Panc1 (cell line): ENCODE measurements around the gene GJC2. TPM values are rescaled to one million over a fixed set of nuclear protein-coding genes. Genes with fewer than 3 reads are reported as not detected.

Experiments used
- ATAC-seq: fragments of 200-7000 bp; cut with Tn5 transposase; 2 replicates; pipeline ENCODE4 v1.9.1; 2020; ENCODE audit warnings: mild to moderate bottlenecking, moderate library complexity
- Bru-seq: library from RNA; stranded (reverse); fragments of 400-500 nt; gene quantifications from one replicate; lab custom pipeline; 2021; lab: Mats Ljungman, UMichigan
- BruChase-seq, 2 experiments: library from RNA; stranded (reverse); fragments of 400-500 nt; gene quantifications; one replicate each; lab custom pipeline; 2021; lab: Mats Ljungman, UMichigan
- BruUV-seq: library from RNA; stranded (reverse); fragments of 400-500 nt; replicated peaks from 2 replicates; lab custom pipeline; 2021; lab: Mats Ljungman, UMichigan
- CTCF ChIA-PET: fragments of 300-600 bp; sonication (Branson Sonifier 250); formaldehyde crosslinking; loops from one replicate; lab custom pipeline; 2022; ENCODE audit warnings: antibody characterized with exemption; lab: Charles Lee
- POLR2A ChIA-PET: fragments of 300-600 bp; sonication (Branson Sonifier 250); formaldehyde crosslinking; loops from one replicate; lab custom pipeline; 2022; ENCODE audit warnings: antibody characterized with exemption; lab: Charles Lee
- DNase-seq: peaks from one replicate; pipeline ENCODE4 v3.0.0-alpha.2; 2010; ENCODE audit warnings: low read depth, low spot score
- H3K27ac ChIP-seq: 2 replicates; pipeline ENCODE4 v1.5.1; 2011; ENCODE audit warnings: mild to moderate bottlenecking, low read length, inconsistent platforms
- H3K27me3 ChIP-seq: fragments of 200-500 bp; sonication (Bioruptor generic); 2 replicates; pipeline ENCODE4 v1.6.0; 2014; ENCODE audit warnings: low read length, inconsistent platforms; ENCODE audit not compliant: control insufficient read depth, insufficient read depth
- H3K36me3 ChIP-seq: fragments of 200-500 bp; sonication (Bioruptor generic); 2 replicates; pipeline ENCODE4 v1.5.1; 2014; ENCODE audit warnings: inconsistent platforms, mild to moderate bottlenecking, low read length, moderate library complexity; ENCODE audit not compliant: control insufficient read depth, insufficient read depth
- H3K4me1 ChIP-seq: 2 replicates; pipeline ENCODE4 v1.5.1; 2011; ENCODE audit warnings: inconsistent platforms, mild to moderate bottlenecking, low read length, moderate library complexity; ENCODE audit not compliant: control insufficient read depth, insufficient read depth
- H3K4me3 ChIP-seq, 2 experiments: 2 replicates each; pipeline ENCODE4 v1.5.1; 2011 to 2012; ENCODE audit warnings: low read depth in 2 of 2, low read length in 2 of 2, mild to moderate bottlenecking in 2 of 2, inconsistent platforms in 1 of 2, moderate library complexity in 1 of 2
- H3K9me3 ChIP-seq: fragments of 200-500 bp; sonication (Bioruptor generic); 2 replicates; pipeline ENCODE4 v1.5.1; 2014; ENCODE audit warnings: low read depth, mild to moderate bottlenecking, inconsistent platforms, low read length, moderate library complexity; ENCODE audit not compliant: control insufficient read depth, insufficient read depth
- CTCF ChIP-seq: fragments of 450-650 bp; IDR thresholded peaks from 2 replicates; pipeline ENCODE4 v1.5.1; 2017; ENCODE audit warnings: mild to moderate bottlenecking
- POLR2AphosphoS5 ChIP-seq: IDR thresholded peaks from 2 replicates; pipeline ENCODE4 v1.6.1; 2012; ENCODE audit warnings: mild to moderate bottlenecking, low read depth, low read length, moderate library complexity
- SIN3A ChIP-seq: IDR thresholded peaks from 2 replicates; pipeline ENCODE4 v1.6.1; 2012; ENCODE audit warnings: low read depth, mild to moderate bottlenecking, low read length, moderate library complexity, borderline replicate concordance; ENCODE audit not compliant: insufficient read depth
- TCF7L2 ChIP-seq: IDR thresholded peaks from 2 replicates; pipeline ENCODE4 v1.6.1; 2011; ENCODE audit warnings: mild to moderate bottlenecking, low read depth, low read length, inconsistent platforms
- in situ Hi-C: cut with HindIII; loops from 2 replicates; pipeline ENCODE4 v1.10.0; 2016; ENCODE audit warnings: low sequenced_read_pairs, low pct_unique_long_range_greater_than_20kb
- intact Hi-C: fragments of 100-400 bp; cut with micrococcal nuclease; formaldehyde crosslinking; loops from one replicate; pipeline ENCODE4 v1.10.0; 2022; ENCODE audit not compliant: unreplicated experiment
- long read RNA-seq: library from polyadenylated mRNA; unstranded; transcript quantifications from one replicate; pipeline ENCODE4 v2.0.0, GENCODE V29; 2021; ENCODE audit not compliant: unreplicated experiment
- polyA plus RNA-seq: library from polyadenylated mRNA; unstranded; fragments of >200 nt; gene quantifications from one replicate; pipeline ENCODE4 v1.2.1, GENCODE V29; 2012; ENCODE audit warnings: missing spikeins; ENCODE audit not compliant: insufficient read length
- total RNA-seq: library from RNA; stranded (reverse); gene quantifications from one replicate; pipeline ENCODE4 v1.2.1, GENCODE V29; 2021; ENCODE audit not compliant: unreplicated experiment
- TF ChIP-seq, protein P1 (sequence below), 2 experiments: IDR thresholded peaks; 2 replicates each; pipeline ENCODE4 v1.6.1; 2011 to 2012; ENCODE audit warnings: low read depth in 2 of 2, control low read depth in 1 of 2, low read length in 1 of 2, mild to moderate bottlenecking in 1 of 2, moderate library complexity in 1 of 2; ENCODE audit not compliant: insufficient read depth in 1 of 2

GJC2 gene
- total RNA-seq = 2.4 TPM
- 4.4 TPM for polyA plus RNA-seq
- percentile 37 among the genes with signal in this experiment for Bru-seq, nascent RNA
- BruChase-seq, experiment 1, labeled RNA remaining after a 2-hour chase = percentile 55 among the genes with signal in this experiment
- BruChase-seq, experiment 2, labeled RNA remaining after a 6-hour chase = percentile 44 among the genes with signal in this experiment
- long read RNA-seq, partial matches to known transcripts = 0 of 3 reads
- long read RNA-seq, other reads (novel, unspliced or antisense) = 3 of 3 reads

- in situ Hi-C loops = no loop called here
- intact Hi-C loops = no loop called here
- no TSS peak for BruUV-seq
- H3K4me1 ChIP-seq = peaks cover 28% of the 10 kb centered on the region
- peak within 1 kb of the TSS; percentile 72 for H3K27ac ChIP-seq
- ATAC-seq = peak; percentile 52
- H3K4me3 ChIP-seq = no peak within 1 kb of the TSS
- TF ChIP-seq SIN3A (no peak), CTCF (no peak), POLR2AphosphoS5 (no peak), TCF7L2 (no peak)
- TF ChIP-seq, protein P1, sequence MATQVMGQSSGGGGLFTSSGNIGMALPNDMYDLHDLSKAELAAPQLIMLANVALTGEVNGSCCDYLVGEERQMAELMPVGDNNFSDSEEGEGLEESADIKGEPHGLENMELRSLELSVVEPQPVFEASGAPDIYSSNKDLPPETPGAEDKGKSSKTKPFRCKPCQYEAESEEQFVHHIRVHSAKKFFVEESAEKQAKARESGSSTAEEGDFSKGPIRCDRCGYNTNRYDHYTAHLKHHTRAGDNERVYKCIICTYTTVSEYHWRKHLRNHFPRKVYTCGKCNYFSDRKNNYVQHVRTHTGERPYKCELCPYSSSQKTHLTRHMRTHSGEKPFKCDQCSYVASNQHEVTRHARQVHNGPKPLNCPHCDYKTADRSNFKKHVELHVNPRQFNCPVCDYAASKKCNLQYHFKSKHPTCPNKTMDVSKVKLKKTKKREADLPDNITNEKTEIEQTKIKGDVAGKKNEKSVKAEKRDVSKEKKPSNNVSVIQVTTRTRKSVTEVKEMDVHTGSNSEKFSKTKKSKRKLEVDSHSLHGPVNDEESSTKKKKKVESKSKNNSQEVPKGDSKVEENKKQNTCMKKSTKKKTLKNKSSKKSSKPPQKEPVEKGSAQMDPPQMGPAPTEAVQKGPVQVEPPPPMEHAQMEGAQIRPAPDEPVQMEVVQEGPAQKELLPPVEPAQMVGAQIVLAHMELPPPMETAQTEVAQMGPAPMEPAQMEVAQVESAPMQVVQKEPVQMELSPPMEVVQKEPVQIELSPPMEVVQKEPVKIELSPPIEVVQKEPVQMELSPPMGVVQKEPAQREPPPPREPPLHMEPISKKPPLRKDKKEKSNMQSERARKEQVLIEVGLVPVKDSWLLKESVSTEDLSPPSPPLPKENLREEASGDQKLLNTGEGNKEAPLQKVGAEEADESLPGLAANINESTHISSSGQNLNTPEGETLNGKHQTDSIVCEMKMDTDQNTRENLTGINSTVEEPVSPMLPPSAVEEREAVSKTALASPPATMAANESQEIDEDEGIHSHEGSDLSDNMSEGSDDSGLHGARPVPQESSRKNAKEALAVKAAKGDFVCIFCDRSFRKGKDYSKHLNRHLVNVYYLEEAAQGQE (IDR thresholded peaks at IDR 0.05; ENCODE audit: insufficient read depth in 1 of 2, low read depth in 2 of 2, low read length in 1 of 2) = no peak
- H3K36me3 ChIP-seq = no peaks in the 10 kb centered on the region; the same call in 1 of the 2 replicates
- CTCF ChIA-PET = interaction anchor here (0.6 kb wide), 2 partner anchors 143 to 308 kb away, joined by 5 to 6 read pairs; a partner anchor contains a TSS
- POLR2A ChIA-PET = no interaction called here
- no peaks in the 10 kb centered on the region for H3K9me3 ChIP-seq
- no peak for DNase-seq
- H3K27me3 ChIP-seq = no peaks in the 10 kb centered on the region
Observed at GRCh38 chr1:228149406-228150119, at the start of gene GJC2. TSS of gene GJC2 (plus strand) at chr1:228149930. CDS start at chr1:228157759, 7,829 bp downstream.

- Histone ChIP-seq H3K4me3 (peak overlapping the region in 1 of 2 experiments; percentile 71; a peak in 3 of 4 replicates), H3K4me1 (peaks cover 27% of the 10 kb centered on the region), H3K27me3 (no peaks in the 10 kb centered on the region), H3K27ac (0 out of 2 replicates have a peak overlapping the region, but pooled peaks have one; percentile 17), H3K36me3 (peaks cover 8% of the 10 kb centered on the region), H3K9me3 (no peaks in the 10 kb centered on the region)
- ChIA-PET POLR2A (no interaction called here), CTCF (no interaction called here)
- TF ChIP-seq, protein P1 (IDR thresholded peaks at IDR 0.05; ENCODE audit: insufficient read depth in 1 of 2, low read depth in 2 of 2, low read length in 1 of 2) = no peak
- TF ChIP-seq TCF7L2 (no peak), SIN3A (no peak)
- no peak for DNase-seq
- TSS peak; percentile 98 for BruUV-seq
- intact Hi-C loops = no loop called here
- no peak for ATAC-seq
- in situ Hi-C loops = no loop called here
Observed at GRCh38 chr1:228100822-228101613, 48.7 kb upstream of the GJC2 start.
